ENCODE measurements around the gene MBNL1. TPM values are rescaled to one million over a fixed set of nuclear protein-coding genes. Genes with fewer than 3 reads are reported as not detected.
A peak's percentile ranks its signal among the peaks of the same experiment; 100 is the strongest.

Gene MBNL1
- total and polyA plus RNA-seq, 7 experiments from 2014 or later = 371 to 675 (median 497) TPM

DNA sequence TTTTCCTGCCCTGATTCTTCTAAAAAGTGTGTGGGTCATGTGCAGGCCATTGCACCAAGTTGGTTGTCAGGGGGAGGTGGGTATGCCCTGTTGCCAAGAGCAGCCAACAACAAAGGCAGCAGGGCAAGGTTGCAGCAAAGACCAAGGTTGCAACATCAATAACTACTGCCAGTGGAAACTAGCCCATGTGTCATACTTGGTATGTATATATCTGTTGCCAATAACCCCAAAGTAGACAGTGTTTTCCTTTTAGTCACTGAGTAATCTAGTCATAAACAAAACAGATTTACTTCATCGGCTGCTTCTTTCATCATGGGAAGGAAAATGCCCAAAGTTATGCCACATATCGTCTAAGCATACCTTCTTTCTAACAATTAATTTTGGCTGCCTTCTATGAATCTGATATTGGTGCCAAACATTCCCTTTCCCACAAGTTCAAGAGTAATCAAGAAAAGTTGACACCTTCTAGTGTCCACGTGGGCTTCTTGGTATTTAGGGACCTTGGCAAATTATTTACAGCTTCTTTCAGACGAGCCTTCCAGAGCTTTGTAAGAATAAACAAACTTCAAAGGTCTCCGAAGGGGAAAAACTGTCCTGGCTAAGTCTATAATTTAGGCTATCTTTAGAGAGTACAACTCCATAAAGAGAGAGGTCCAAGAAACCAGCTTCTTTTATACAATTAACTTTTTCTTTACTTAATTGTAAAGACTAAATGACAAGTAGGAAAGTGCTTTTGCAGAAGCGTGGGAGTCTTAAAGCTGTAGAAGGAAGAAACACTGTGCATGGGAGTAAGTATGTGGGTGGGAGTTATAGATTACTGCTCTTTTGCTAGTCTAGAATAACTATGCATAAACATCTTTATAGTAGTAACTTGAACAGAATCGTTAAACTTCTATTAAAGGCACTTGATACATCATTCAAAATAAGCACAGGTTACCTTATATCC, 10.0 kb upstream of the MBNL1 start:
- H3K4me3 Mint-ChIP-seq = peak overlapping the region; percentile 71 to 87 (median 81)
- POLR2A ChIA-PET = interaction anchor here (0.7 to 12.9 kb wide), 13 partner anchors 8 to 120 kb away, joined by 3 to 252 read pairs (median 4); partner anchors contain the start of gene MBNL1
- H3K27me3 Mint-ChIP-seq = no peaks in the 10 kb centered on the region

DNA sequence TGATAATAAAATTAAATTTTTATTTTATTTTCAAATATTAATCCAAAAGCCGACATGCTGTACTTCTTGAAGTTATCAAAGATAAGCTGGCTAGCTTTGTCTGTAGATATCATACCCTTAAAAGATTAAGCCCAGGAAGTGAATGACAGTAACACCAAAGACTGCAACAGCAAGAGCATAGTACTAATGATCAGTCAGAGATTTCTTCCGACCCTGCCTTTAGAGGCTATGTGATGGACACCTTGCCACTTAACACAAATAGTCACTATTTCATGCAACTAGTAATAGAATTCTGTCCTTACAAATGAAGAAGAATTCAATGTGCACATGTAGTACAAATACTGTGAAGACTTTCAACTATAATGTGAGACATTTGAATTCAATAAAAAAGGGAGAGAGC, 9.3 kb upstream of the MBNL1 start:
- peak overlapping the region; percentile 83 for H3K27ac ChIP-seq (ENCODE audit: low read depth, low read length)
- POLR2A ChIA-PET = interaction anchor here (1.2 to 12.9 kb wide), 5 partner anchors 10 to 77 kb away, joined by 3 to 252 read pairs (median 168); partner anchors contain the start of gene MBNL1
- H3K9me3 ChIP-seq (ENCODE audit: control insufficient read depth in 2 of 3, low read length in 3 of 3) = no peaks in the 10 kb centered on the region
- ATAC-seq (no peak), DNase-seq (peak in 1 of 9 donors; percentile 11)
- H3K9me3 Mint-ChIP-seq = no peaks in the 10 kb centered on the region
- H3K27ac Mint-ChIP-seq = peak overlapping the region; percentile 72 to 99 (median 91)
- H3K36me3 Mint-ChIP-seq = peaks cover 4 to 49% (median 14%) of the 10 kb centered on the region in 5 donors
- H3K4me3 ChIP-seq (ENCODE audit: low read length) = no peak overlapping the region
- H3K4me3 Mint-ChIP-seq = peak overlapping the region; percentile 51 to 87 (median 80)
- H3K36me3 ChIP-seq (ENCODE audit: control insufficient read depth in 2 of 3, insufficient read depth in 3 of 3, low read length in 3 of 3) = no peaks in the 10 kb centered on the region
- H3K4me1 ChIP-seq (ENCODE audit: control insufficient read depth in 2 of 2, insufficient read depth in 2 of 2, low read length in 2 of 2) = peaks cover 72 to 81% of the 10 kb centered on the region in 2 donors
- no peaks in the 10 kb centered on the region for H3K27me3 Mint-ChIP-seq
- H3K27me3 ChIP-seq (ENCODE audit: control insufficient read depth in 2 of 2, insufficient read depth in 2 of 2, low read length in 2 of 2) = no peaks in the 10 kb centered on the region
- intact Hi-C loops (cut with micrococcal nuclease) = loop anchor here in 1 of 2 donors (1.0 to 5.0 kb wide), 3 partner anchors 9 to 1057 kb away; partner anchors contain the start of genes GPR171 and MBNL1
- CTCF ChIA-PET = interaction anchor here (1.0 to 3.2 kb wide), 5 partner anchors 8 to 74 kb away, joined by 3 to 16 read pairs (median 4); partner anchors contain the start of gene MBNL1
- H3K4me1 Mint-ChIP-seq = peaks cover 69 to 98% (median 90%) of the 10 kb centered on the region in 7 donors

More for the DNA sequence above, 10.0 kb upstream of the MBNL1 start:
- CTCF ChIA-PET = interaction anchor here (0.5 to 3.7 kb wide), 9 partner anchors 9 to 185 kb away, joined by 3 to 19 read pairs (median 4); partner anchors contain the start of gene MBNL1
- intact Hi-C loops (cut with micrococcal nuclease) = loop anchor here (1.0 to 5.0 kb wide), 3 partner anchors 10 to 1056 kb away; partner anchors contain the start of genes MBNL1 (in 2 of the 2) and GPR171 (in 1 of the 2)
- peak in 6 of 9 donors; percentile 34 to 90 (median 52) for DNase-seq
- H3K9me3 Mint-ChIP-seq = peaks cover 0 to under 1% (median 0%) of the 10 kb centered on the region in 11 donors
- Histone ChIP-seq H3K9me3 (ENCODE audit: control insufficient read depth in 2 of 3, low read length in 3 of 3) (no peaks in the 10 kb centered on the region), H3K4me3 (ENCODE audit: low read length) (peak overlapping the region; percentile 3), H3K27ac (ENCODE audit: low read depth, low read length) (peak overlapping the region; percentile 83), H3K4me1 (ENCODE audit: control insufficient read depth in 2 of 2, insufficient read depth in 2 of 2, low read length in 2 of 2) (peaks cover 72 to 78% of the 10 kb centered on the region in 2 donors), H3K27me3 (ENCODE audit: control insufficient read depth in 2 of 2, insufficient read depth in 2 of 2, low read length in 2 of 2) (no peaks in the 10 kb centered on the region), H3K36me3 (ENCODE audit: control insufficient read depth in 2 of 3, insufficient read depth in 3 of 3, low read length in 3 of 3) (no peaks in the 10 kb centered on the region)
- peaks cover 68 to 98% (median 90%) of the 10 kb centered on the region in 7 donors for H3K4me1 Mint-ChIP-seq
- H3K36me3 Mint-ChIP-seq = peaks cover 4 to 50% (median 9%) of the 10 kb centered on the region in 5 donors
- peak; percentile 87 for ATAC-seq
- H3K27ac Mint-ChIP-seq = peak overlapping the region; percentile 83 to 99 (median 95)

DNA sequence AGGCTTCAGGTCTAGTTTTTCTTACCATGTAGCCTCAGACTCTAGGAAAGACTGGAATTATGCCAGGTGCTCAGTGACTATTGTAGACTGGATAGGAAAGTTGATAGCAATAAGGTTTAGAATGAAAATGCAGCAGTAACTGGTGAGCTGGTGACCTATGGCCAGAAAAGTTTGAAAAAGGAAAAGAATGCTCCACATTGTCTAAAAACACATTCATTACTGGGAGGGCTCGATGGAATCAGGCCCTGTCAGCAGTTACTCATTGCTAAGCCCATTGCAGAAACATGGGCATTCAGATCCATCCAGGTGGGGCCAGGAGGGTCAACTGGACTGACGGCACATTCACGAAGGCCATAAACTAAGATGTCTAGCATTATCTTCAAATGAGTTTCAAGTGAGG, 8.7 kb upstream of the MBNL1 start:
- no peak overlapping the region for H3K4me3 ChIP-seq (ENCODE audit: low read length)
- peaks cover 4 to 50% (median 14%) of the 10 kb centered on the region in 5 donors for H3K36me3 Mint-ChIP-seq
- H3K36me3 ChIP-seq (ENCODE audit: control insufficient read depth in 2 of 3, insufficient read depth in 3 of 3, low read length in 3 of 3) = no peaks in the 10 kb centered on the region
- DNase-seq (no peak), ATAC-seq (no peak)
- H3K27me3 ChIP-seq (ENCODE audit: control insufficient read depth in 2 of 2, insufficient read depth in 2 of 2, low read length in 2 of 2) = no peaks in the 10 kb centered on the region
- peak overlapping the region; percentile 38 to 99 (median 91) for H3K27ac Mint-ChIP-seq
- intact Hi-C loops (cut with micrococcal nuclease) = no loop called here
- no peaks in the 10 kb centered on the region for H3K9me3 ChIP-seq (ENCODE audit: control insufficient read depth in 2 of 3, low read length in 3 of 3)
- ChIA-PET CTCF (interaction anchor here (1.0 kb wide), 1 partner anchor 28 kb away, joined by 3 read pairs; no protein-coding TSS in a partner anchor), POLR2A (interaction anchor here (0.9 to 12.9 kb wide), 4 partner anchors 9 to 59 kb away, joined by 3 to 252 read pairs (median 198); partner anchors contain the start of gene MBNL1)
- H3K4me1 ChIP-seq (ENCODE audit: control insufficient read depth in 2 of 2, insufficient read depth in 2 of 2, low read length in 2 of 2) = peaks cover 70 to 78% of the 10 kb centered on the region in 2 donors
- H3K9me3 Mint-ChIP-seq = no peaks in the 10 kb centered on the region
- H3K4me3 Mint-ChIP-seq = peak overlapping the region; percentile 34 to 83 (median 72)
- H3K4me1 Mint-ChIP-seq = peaks cover 66 to 98% (median 89%) of the 10 kb centered on the region in 7 donors
- H3K27me3 Mint-ChIP-seq = no peaks in the 10 kb centered on the region
- H3K27ac ChIP-seq (ENCODE audit: low read depth, low read length) = peak overlapping the region; percentile 83

DNA sequence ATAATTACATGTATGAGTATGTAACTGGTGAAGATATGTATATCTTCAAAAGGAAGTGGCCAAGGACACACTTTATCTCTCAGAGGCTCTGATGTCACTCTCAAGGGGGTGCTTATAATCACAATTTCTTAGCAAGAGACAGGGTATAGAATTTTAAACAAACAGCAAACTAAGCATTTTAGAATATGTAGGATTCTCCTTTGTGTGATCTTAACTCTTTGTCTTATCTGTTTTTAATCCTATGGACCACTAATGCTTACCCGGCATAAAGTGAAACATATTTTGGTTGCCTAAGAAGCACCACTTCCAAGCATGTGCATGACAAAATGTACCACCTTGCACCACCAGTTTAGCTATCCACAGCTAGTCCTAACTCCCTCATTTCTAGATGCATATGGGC, 8.2 kb upstream of the MBNL1 start:
- H3K4me3 Mint-ChIP-seq = peak overlapping the region; percentile 32 to 83 (median 66)

DNA sequence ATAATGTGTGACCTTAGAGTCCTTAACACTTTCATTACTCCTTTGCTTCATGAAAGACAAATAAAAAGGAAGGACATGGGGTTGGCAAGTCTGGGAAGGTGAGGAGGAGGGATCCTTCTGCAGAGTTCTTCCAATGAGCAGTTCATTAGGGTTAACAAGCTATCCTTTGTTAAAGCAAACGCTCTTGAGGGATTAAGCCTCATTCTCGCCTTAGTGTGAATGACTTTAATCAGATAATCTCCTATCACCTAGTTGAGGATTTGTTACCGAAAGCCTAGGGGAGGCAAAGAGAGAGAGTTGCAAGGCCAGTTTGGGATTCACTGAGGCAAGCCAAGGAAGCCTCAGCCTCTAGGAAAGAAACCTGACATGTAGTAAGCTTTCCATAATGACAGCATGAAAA, 7.4 kb upstream of the MBNL1 start:
- H3K4me1 Mint-ChIP-seq = peaks cover 65 to 98% (median 89%) of the 10 kb centered on the region in 7 donors
- ChIA-PET POLR2A (interaction anchor here (0.6 to 12.9 kb wide), 7 partner anchors 8 to 61 kb away, joined by 3 to 252 read pairs (median 6); partner anchors contain the start of gene MBNL1), CTCF (interaction anchor here (1.0 kb wide), 1 partner anchor 63 kb away, joined by 3 read pairs; no protein-coding TSS in a partner anchor)
- peak overlapping the region in 8 of 10 donors; percentile 11 to 83 (median 60) for H3K4me3 Mint-ChIP-seq
- peak overlapping the region; percentile 34 to 99 (median 91) for H3K27ac Mint-ChIP-seq
- H3K36me3 Mint-ChIP-seq = peaks cover 4 to 43% (median 14%) of the 10 kb centered on the region in 5 donors
- intact Hi-C loops (cut with micrococcal nuclease) = no loop called here
- DNase-seq = no peak
- H3K36me3 ChIP-seq (ENCODE audit: control insufficient read depth in 2 of 3, insufficient read depth in 3 of 3, low read length in 3 of 3) = no peaks in the 10 kb centered on the region
- peak overlapping the region; percentile 41 for H3K27ac ChIP-seq (ENCODE audit: low read depth, low read length)
- H3K9me3 Mint-ChIP-seq = no peaks in the 10 kb centered on the region
- H3K27me3 Mint-ChIP-seq = no peaks in the 10 kb centered on the region
- no peaks in the 10 kb centered on the region for H3K27me3 ChIP-seq (ENCODE audit: control insufficient read depth in 2 of 2, insufficient read depth in 2 of 2, low read length in 2 of 2)
- no peak overlapping the region for H3K4me3 ChIP-seq (ENCODE audit: low read length)
- peaks cover 71 to 79% of the 10 kb centered on the region in 2 donors for H3K4me1 ChIP-seq (ENCODE audit: control insufficient read depth in 2 of 2, insufficient read depth in 2 of 2, low read length in 2 of 2)
- no peak for ATAC-seq
- no peaks in the 10 kb centered on the region for H3K9me3 ChIP-seq (ENCODE audit: control insufficient read depth in 2 of 3, low read length in 3 of 3)

More for the DNA sequence above, 8.2 kb upstream of the MBNL1 start:
- H3K27me3 ChIP-seq (ENCODE audit: control insufficient read depth in 2 of 2, insufficient read depth in 2 of 2, low read length in 2 of 2) = no peaks in the 10 kb centered on the region
- H3K4me1 ChIP-seq (ENCODE audit: control insufficient read depth in 2 of 2, insufficient read depth in 2 of 2, low read length in 2 of 2) = peaks cover 71 to 80% of the 10 kb centered on the region in 2 donors
- no peak overlapping the region for H3K4me3 ChIP-seq (ENCODE audit: low read length)
- DNase-seq (no peak), ATAC-seq (no peak)
- H3K27ac ChIP-seq (ENCODE audit: low read depth, low read length) = peak overlapping the region; percentile 83
- Mint-ChIP-seq H3K27ac (peak overlapping the region in 7 of 9 donors; percentile 83 to 99 (median 91)), H3K4me1 (peaks cover 65 to 98% (median 89%) of the 10 kb centered on the region in 7 donors), H3K36me3 (peaks cover 4 to 47% (median 14%) of the 10 kb centered on the region in 5 donors), H3K27me3 (no peaks in the 10 kb centered on the region), H3K9me3 (no peaks in the 10 kb centered on the region)
- ChIA-PET POLR2A (interaction anchor here (0.6 to 12.9 kb wide), 7 partner anchors 9 to 60 kb away, joined by 3 to 252 read pairs (median 6); partner anchors contain the start of gene MBNL1), CTCF (no interaction called here)
- H3K9me3 ChIP-seq (ENCODE audit: control insufficient read depth in 2 of 3, low read length in 3 of 3) = no peaks in the 10 kb centered on the region
- intact Hi-C loops (cut with micrococcal nuclease) = no loop called here
- H3K36me3 ChIP-seq (ENCODE audit: control insufficient read depth in 2 of 3, insufficient read depth in 3 of 3, low read length in 3 of 3) = no peaks in the 10 kb centered on the region

DNA sequence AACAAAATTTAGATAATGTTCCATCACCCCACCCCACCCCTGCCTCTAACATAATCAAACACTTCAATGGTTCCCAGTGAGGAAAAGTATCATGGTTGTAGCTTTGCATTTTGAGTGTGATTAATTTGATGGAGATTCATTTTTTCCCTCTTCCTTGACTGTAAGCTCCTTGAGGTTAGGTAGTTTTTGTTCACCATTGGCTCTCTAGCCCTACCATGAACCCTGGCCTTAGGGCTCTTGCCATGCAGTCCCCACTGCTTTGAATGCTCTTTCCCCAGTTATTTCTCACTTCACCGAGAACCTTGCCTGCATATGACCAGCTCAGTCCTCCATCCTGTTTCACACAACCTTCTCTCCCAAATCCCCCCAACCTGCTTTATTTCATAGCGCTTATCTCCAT, 5.0 kb upstream of the MBNL1 start:
- ATAC-seq (no peak), DNase-seq (no peak)
- ChIA-PET POLR2A (interaction anchor here (0.7 to 12.9 kb wide), 9 partner anchors 11 to 78 kb away, joined by 3 to 252 read pairs (median 3); no protein-coding TSS in a partner anchor), CTCF (interaction anchor here (0.5 kb wide), 1 partner anchor 25 kb away, joined by 3 read pairs; no protein-coding TSS in a partner anchor)
- Histone ChIP-seq H3K36me3 (ENCODE audit: control insufficient read depth in 2 of 3, insufficient read depth in 3 of 3, low read length in 3 of 3) (no peaks in the 10 kb centered on the region), H3K9me3 (ENCODE audit: control insufficient read depth in 2 of 3, low read length in 3 of 3) (no peaks in the 10 kb centered on the region), H3K4me3 (ENCODE audit: low read length) (no peak overlapping the region), H3K4me1 (ENCODE audit: control insufficient read depth in 2 of 2, insufficient read depth in 2 of 2, low read length in 2 of 2) (peaks cover 68 to 71% of the 10 kb centered on the region in 2 donors), H3K27me3 (ENCODE audit: control insufficient read depth in 2 of 2, insufficient read depth in 2 of 2, low read length in 2 of 2) (no peaks in the 10 kb centered on the region), H3K27ac (ENCODE audit: low read depth, low read length) (peak overlapping the region; percentile 6)
- Mint-ChIP-seq H3K27ac (peak overlapping the region in 7 of 9 donors; percentile 6 to 95 (median 84)), H3K27me3 (no peaks in the 10 kb centered on the region), H3K4me1 (peaks cover 67 to 92% (median 86%) of the 10 kb centered on the region in 7 donors), H3K36me3 (peaks cover 4 to 41% (median 14%) of the 10 kb centered on the region in 5 donors), H3K9me3 (no peaks in the 10 kb centered on the region), H3K4me3 (peak overlapping the region; percentile 15 to 77 (median 39))
- intact Hi-C loops (cut with micrococcal nuclease) = no loop called here

Measured in naive thymus-derived CD4-positive, alpha-beta T cell (primary cell).